T-helper 1 cell (primary cell): ENCODE results near the gene VIPR2.
"Not testable (repeated sequence)": the region's sequence is repeated elsewhere in the genome, so short reads cannot be mapped to it uniquely, and the experiment has no call there.

Experiments used
- DNase-seq, 5 donors: peaks; one replicate each; pipeline ENCODE4 v3.0.0-alpha.2; 2012 to 2020

Gene VIPR2

DNA sequence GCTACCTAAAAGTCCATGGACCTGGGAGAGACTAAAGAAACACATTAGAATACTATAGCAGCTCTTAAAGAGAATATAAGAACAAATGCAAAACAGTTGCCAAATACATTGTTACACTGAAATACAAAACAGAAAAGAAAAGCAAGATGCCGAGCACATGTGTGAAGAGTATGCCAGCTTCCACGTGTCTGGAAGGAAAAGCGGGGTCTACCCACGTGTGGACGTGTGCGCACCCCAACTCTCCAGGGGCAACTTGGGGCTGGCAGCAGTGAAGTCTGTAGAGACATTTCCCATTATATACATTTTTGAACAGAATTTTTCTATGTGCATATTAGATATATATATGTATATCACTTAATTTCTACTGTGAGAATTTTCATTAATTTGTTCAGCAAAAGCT is 6.2 kb downstream of the VIPR2 start:
- DNase-seq, result no peak

GRCh38 chr7:159137906-159138305 is 6.8 kb downstream of the VIPR2 start:
- DNase-seq, result no peak

DNA sequence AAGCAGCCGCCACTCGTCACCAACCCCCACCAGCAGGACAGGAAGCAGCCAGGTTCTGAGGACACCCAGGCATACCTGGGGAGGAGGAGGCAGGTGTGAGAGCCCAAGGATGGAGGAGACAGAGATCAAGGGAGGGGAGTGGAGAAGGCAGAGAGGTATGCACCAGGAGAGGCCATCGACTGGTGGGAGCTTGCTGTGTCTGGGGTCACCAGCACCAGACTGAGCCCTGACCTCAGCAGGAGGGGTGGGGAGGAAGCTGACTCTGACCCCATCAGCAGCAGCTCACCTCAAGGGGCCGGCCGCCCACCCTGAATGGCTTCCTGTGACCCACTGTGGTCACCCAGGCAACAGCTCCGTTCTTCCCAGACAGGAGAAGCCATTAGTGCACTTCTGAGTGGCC is 7.8 kb downstream of the VIPR2 start:
- no peak for DNase-seq

DNA sequence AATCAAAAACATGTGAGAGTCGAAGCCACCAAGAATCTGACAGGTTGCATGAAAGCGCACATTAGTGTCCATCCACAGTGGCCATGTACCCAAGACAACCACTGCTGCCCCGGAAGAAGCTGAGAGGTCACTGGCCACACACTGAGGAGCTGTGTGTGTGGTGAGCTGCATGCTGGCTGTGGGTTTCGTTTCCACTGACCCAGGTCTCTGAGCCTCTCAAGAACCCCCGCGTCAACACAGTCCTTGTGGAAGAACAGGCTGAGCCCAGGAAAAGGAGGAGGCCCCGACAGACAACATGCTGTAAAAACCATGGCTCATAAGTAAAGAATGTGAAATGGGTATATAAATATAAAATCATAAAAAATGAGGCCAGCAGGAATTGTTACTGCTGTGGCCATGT is 8.2 kb downstream of the VIPR2 start:
- DNase-seq, result no peak

- DNase-seq, result no peak
These were observed 8.7 kb downstream of the VIPR2 start for GRCh38 chr7:159136013-159136412.

- DNase-seq, result not testable (repeated sequence)
These were observed 11.8 kb downstream of the VIPR2 start for GRCh38 chr7:159132670-159133443.

DNA sequence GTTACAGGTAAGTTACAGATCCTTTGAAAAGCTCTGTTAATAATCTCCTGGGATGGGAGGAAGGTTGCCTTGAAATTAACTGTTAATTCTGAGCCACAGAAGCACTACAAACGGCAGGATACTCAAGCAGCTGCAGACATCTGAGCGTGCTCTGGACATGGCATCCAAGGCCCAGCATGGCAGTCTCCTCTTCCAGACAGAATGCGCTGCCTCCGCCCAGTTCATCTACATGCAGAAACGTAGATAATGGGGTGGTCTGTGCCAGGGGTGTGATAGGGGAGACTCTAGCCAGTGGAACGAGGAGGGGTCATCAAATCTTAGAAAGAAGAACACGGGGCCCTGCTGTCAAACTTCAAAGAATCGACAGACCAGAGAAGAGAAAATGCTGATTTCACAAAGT is 13.8 kb downstream of the VIPR2 start:
- no peak for DNase-seq

DNA sequence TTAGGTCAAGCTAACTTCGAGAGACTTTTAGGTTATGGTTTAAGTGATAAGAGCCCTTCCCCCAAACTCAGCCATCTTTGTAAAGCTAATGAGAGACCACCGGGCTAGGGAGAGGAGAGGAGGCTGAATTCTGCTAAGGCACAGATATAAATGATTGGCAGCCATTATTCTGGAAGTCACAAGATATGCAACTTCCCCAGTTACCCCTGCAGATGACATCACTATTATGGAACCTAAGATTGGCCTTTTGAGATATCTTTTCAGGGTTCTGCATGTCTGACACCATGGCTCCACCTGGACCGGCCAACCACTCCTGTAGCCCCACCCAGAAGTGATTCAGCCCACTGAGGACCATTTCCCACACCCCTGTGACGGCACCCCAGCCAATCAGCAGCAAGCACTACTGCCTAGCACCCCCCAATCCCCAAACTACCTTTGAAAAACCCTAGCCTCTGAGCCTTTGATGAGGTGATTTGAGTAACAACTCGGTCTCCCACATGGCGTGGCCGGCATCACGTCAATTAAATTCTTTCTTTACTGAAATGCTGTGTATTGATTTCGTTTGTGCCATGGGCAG is 14.4 kb downstream of the VIPR2 start:
- no peak for DNase-seq

GRCh38 chr7:159128767-159129166 is 15.9 kb downstream of the VIPR2 start:
- no peak for DNase-seq

- DNase-seq, result no peak
These were observed 16.7 kb downstream of the VIPR2 start for GRCh38 chr7:159127691-159128642.

DNA sequence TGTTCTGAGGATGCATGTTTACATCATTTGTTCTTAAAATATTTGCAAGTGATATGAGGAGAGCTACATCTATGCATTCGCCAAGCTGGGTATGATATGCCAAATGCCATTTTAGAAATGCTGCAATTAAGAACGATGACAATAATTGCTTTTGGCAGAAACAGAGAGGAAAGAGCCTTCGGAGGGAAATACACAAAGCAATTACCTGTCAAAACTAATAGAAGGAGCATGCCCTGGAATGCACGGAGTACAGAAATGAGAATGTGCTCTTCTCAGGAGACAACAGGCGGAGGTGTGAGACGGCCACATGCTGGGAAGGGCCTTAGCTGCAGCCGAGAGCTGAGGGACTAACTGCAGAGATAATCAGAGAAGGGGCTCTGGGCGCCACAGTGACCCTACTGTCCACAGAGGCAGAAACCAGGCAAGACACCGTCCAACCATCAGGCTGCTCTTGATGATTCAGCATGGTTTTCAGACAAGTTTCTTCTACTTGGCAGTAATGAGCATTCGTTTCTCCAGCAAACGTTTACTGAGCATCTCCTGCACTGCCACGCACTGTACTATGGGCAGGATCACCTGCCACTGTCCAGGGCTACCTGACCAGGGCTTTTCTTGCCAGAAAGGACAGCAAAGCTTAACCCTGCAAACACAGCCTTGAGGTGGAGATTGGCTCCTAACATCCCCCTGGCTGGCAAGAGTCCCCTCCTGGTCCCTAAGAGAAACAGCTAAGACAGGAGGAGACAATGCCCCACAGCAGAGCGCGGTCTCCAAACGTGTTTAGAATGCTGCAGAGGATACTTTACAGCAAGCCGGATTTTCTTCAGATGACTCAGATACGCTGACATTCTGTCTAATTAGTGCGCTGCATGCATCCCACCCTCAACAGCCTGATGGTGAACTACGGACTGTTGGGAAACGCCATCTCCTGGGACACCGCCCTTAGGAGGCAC is 18.1 kb downstream of the VIPR2 start:
- no peak for DNase-seq

DNA sequence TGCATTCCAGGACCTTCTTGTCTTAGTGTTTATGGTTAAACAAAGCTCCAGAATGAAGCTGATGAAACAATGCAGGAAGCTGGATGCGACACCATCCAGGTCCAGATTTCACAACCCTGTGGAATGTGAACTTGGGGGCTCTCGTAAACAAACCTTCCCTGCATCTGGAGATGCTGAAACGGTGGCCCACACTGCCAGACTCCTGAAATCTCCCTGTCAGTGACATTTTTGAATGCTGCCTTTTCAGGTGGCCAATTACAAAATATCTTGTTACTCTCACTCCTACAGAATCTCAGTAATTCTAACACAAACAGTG is 18.8 kb downstream of the VIPR2 start:
- DNase-seq, result no peak

GRCh38 chr7:159125104-159125954 is 19.3 kb downstream of the VIPR2 start:
- DNase-seq, result no peak

DNA sequence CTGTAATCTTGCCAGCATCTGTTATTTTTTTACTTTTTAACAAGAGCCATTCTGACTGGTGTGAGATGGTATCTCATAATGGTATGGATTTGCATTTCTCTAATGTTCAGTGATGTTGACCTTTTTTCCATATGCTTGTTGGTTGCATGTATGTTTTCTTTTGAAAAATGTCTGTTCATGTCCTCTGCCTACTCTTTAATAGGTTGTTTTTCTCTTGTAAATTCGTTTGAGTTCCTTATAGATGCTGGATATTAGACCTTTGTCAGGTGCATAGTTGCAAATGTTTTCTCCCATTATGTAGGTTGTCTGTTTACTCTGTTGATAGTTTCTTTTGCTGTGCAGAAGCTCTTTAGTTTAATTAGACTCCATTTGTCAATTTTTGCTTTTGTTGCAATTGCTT is 20.9 kb downstream of the VIPR2 start:
- DNase-seq, result not testable (repeated sequence)

GRCh38 chr7:159123294-159123693 is 21.4 kb downstream of the VIPR2 start:
- DNase-seq, result not testable (repeated sequence)

DNA sequence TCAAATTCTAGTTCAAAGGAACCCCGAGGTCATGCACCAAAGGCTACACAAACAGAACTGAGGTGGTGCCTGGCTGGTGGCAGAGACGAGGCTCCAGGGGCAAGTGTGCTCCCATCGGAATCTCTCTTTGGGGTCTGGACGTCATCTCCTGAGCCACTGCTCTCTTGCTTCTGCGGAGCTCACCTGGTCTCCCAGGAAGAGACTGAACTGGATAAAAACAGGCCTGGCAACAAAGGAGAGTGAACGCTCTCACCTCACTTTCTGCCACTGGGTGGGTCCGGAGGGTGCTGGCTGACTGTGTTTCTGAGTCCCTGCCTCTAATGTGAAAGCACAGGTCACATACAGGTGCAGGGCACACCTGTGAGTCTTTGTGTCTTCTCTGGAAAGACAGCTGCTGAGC is 22.4 kb downstream of the VIPR2 start:
- no peak for DNase-seq

DNA sequence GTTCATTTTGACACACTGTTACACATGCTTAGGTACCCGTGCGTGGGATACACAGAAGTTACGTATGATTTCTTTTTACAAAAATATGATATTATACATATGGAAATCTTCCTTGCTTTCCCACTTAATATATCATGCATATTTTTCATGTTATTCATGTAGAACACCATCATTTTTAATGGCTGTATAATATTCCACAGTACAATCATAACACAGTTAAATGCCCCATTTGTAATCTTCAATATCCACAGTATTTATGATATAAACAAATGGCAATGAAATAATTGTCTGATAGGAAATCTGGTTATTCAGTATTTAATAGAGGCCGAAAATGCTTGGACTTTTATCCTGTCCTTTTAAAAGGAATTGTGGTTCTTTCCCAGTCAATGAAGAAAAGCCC is 23.2 kb downstream of the VIPR2 start:
- DNase-seq, result no peak

GRCh38 chr7:159121068-159121467 is 23.6 kb downstream of the VIPR2 start:
- no peak for DNase-seq

DNA sequence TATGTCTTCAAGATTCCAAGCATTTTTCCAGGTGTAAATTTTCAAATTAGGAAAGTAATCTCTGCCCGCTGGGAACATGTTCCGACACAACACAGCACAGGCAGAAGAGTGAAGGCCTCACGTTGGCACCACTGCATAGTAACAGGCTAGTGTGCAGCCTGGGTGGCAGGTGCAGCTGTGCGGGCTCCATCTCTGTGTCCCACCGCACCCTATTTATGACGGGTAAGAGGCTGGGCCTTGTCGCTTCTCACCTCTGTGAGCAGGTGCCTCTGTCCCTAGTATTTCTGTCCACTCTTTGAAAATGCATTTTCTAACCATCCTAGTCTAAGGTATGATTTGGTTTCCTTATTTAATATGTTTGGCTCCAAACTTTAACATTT is 24.1 kb downstream of the VIPR2 start:
- DNase-seq, result no peak

GRCh38 chr7:159119851-159120539 is 24.7 kb downstream of the VIPR2 start:
- no peak for DNase-seq
